Adipose tissue (tissue), 3 donors: ENCODE data around the gene ADAD2. TPM values are rescaled to one million over a fixed set of nuclear protein-coding genes. Genes with fewer than 3 reads are reported as not detected.

ENCODE experiments used
- H3K27ac ChIP-seq: one replicate; pipeline ENCODE4 v1.5.1; 2013; ENCODE audit warnings: low read depth, low read length
- WGBS, 3 donors: extraction: QIAGEN DNeasy Blood & Tissue Kit; methylation state at CpG; one replicate each; pipeline ENCODE4 v1.1.7; 2013; 5-methylcytosine and 5-hydroxymethylcytosine counted together
- polyA plus RNA-seq, 3 donors: library from polyadenylated mRNA; stranded (reverse); fragments of 200-250 nt; gene quantifications; one replicate each; pipeline ENCODE4 v1.2.3, GENCODE V29; 2013
- donor health status: healthy with polysubstance abuse.
- donor health status: Bipolar disorder and iron deficiency.
- donor health status: healthy.

ADAD2 gene
- polyA plus RNA-seq, 3 donors = 0.15 to 14.4 (median 0.76) TPM

GRCh38 chr16:84174396-84174795 is 16.6 kb upstream of the ADAD2 start:
- 63 to 81% (median 77%) methylated on average over 11 of the region's 11 CpGs for WGBS, 3 donors

DNA sequence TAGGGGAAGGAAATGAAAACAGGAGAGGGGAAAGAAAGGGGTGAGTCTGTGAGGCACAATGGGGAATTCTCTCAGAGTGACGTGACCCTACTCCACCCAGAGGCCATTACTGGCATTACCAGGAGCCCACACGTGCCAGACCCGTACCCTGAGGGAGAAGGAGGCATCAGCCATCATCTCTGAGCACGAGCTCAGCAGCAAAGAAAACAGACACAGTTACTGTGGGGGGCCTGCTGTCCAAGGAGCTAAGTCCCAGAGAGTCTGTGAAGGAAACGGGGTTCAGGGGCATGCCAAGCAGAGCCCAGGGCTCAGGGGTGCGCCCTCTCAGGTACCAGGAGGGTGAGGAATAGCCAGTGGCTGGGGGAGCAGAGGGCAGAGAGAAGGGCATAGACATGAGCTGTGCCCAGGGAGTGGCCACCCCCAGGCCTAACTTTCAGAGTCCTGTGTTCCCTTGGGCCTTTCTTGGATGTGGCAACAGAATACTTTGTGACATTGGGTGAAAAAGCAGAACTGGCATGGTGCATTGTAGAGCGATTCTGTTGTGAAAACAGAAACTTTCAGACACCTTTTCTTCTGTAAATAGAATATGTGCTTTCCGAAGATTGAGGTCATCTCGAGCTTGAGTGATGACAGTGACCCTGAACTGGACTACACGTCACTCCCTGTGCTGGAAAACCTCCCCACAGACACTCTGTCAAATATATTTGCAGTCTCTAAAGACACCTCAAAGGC is 15.4 kb upstream of the ADAD2 start:
- WGBS, 3 donors = 29 to 51% (median 34%) methylated on average over 10 of the region's 10 CpGs
- H3K27ac ChIP-seq = no peak overlapping the region

More at GRCh38 chr16:84174396-84174795, 16.6 kb upstream of the ADAD2 start:
- H3K27ac ChIP-seq = no peak overlapping the region

- H3K27ac ChIP-seq = no peak overlapping the region
- 61 to 63% (median 62%) methylated on average over 18 of the region's 18 CpGs for WGBS, 3 donors
Observed at GRCh38 chr16:84176192-84177053, 14.5 kb upstream of the ADAD2 start.

DNA sequence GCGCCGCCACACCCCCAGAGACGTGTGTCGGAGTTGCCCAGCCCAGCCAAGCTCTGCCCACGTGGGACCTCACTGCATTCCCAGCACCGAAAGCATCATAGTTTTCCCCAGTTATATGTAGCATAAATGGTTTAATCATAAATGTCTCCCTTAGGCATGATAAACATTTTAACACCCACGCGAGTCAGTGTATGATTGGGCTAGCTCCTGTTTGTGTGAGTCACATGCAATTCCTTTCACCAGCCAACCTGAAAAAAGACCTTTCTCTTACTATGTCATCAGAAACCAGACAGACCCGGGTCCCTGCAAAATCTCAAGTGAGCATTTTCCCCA is 13.2 kb upstream of the ADAD2 start:
- H3K27ac ChIP-seq = no peak overlapping the region
- WGBS, 3 donors = 50 to 66% (median 56%) methylated on average over 9 of the region's 9 CpGs

GRCh38 chr16:84178146-84178765 is 12.7 kb upstream of the ADAD2 start:
- WGBS, 3 donors = 76 to 88% (median 87%) methylated on average over 15 of the region's 15 CpGs
- no peak overlapping the region for H3K27ac ChIP-seq

DNA sequence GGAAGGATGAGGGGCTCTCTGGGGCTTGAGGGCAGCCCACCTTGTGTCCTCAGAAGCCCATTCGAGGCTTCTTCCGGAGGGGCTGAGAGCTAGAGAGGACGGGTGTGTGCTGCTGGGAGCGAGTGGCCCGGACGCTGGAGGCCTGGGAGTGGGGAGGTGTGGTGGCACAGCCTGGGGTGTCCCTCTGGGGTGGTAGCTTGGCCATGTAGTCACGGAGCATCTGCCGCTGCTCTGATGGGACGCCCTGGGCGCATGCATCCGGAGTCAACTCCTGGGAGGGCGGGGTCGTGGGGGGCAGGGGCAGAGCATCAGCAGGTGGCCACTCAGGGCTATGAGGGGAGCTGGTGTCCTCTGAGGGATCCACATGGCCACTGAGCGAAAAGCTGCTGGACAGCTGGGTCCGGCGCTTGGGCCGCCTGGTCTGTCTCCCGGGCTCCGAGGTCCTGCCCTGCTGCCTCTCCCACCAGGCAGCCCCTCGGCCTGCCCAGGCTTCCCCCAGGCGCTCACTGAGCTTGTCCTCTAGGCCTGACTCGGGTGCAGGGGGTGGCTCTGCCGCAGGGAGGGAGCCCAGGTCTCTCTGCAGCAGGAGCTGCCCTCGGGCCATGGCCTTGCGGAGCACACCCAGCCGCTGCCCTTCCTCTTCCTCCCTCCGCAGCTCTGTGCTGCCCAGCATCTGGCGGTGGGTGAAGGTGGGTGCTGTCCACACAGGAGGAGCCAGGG is 11.9 kb upstream of the ADAD2 start:
- H3K27ac ChIP-seq = no peak overlapping the region
- WGBS, 3 donors = 90 to 92% (median 91%) methylated on average over 21 to 28 of the region's 28 CpGs

GRCh38 chr16:84179612-84180320 is 11.2 kb upstream of the ADAD2 start:
- WGBS, 3 donors = 88 to 89% (median 89%) methylated on average over 29 to 33 of the region's 33 CpGs
- no peak overlapping the region for H3K27ac ChIP-seq

GRCh38 chr16:84180519-84181140 is 10.3 kb upstream of the ADAD2 start:
- 79 to 89% (median 83%) methylated on average over 21 of the region's 21 CpGs for WGBS, 3 donors
- H3K27ac ChIP-seq = no peak overlapping the region

GRCh38 chr16:84181144-84181915 is 9.6 kb upstream of the ADAD2 start:
- no peak overlapping the region for H3K27ac ChIP-seq
- 90 to 95% (median 94%) methylated on average over 40 to 41 of the region's 41 CpGs for WGBS, 3 donors

DNA sequence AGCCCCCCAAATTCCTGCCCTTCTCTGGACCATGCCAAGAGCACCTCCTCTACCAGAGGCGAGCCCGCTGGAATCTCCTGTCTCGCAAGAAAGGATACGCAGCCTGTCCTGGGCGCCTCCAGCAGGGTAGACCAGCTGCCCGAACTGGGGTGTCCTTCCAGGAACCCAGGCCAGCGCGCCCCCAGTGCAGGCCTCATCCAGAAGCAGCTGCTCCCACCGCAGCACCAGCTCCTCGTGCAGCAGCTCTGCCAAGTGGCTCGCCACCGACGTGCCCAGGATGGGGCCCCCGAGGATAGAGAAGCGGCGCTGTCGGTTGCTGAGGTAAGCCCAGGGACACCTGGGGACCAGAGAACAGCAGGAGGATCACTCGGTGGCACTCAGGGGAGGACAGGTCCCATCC is 8.9 kb upstream of the ADAD2 start:
- 94 to 97% (median 96%) methylated on average over 18 of the region's 18 CpGs for WGBS, 3 donors
- no peak overlapping the region for H3K27ac ChIP-seq

- 94 to 95% (median 94%) methylated on average over 26 of the region's 26 CpGs for WGBS, 3 donors
- H3K27ac ChIP-seq = no peak overlapping the region
Observed at GRCh38 chr16:84182680-84183571, 8.0 kb upstream of the ADAD2 start.

- WGBS, 3 donors = 84 to 93% (median 86%) methylated on average over 5 of the region's 5 CpGs
- H3K27ac ChIP-seq = no peak overlapping the region
Observed at GRCh38 chr16:84183572-84183875, 7.4 kb upstream of the ADAD2 start.

DNA sequence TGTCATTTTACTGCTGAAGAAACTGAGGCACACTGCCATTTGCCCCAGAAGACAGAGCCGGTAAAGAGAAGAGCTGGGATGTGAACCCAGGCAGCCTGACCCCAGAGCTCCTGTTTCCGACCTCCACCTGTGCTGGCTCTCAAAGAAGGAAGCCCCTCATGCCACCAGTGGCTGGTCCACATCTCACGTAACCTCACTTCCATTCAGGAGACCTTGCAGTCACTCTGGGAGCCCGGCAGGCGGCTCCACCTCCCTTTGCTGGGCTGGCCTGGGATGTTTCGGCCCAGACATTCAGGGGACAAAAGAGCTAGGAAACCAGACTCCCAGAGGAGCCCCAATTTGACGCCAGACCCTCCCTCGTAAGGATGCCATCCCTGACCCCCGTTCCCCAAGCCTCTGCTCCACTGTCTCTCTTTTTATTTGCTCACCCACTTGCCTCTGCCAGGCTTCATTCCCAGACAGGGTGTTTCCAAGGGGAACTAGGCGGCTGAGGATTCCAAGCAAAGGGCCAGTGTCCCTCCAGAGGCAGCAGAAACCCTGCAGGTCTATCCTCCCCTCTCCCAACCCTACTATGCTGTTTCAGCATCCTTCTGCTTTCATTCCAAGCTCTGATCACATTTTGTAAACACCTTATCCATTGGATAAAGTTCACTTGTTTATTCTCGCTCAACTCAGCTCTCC is 6.9 kb upstream of the ADAD2 start:
- no peak overlapping the region for H3K27ac ChIP-seq
- 78 to 83% (median 80%) methylated on average over 11 of the region's 11 CpGs for WGBS, 3 donors

DNA sequence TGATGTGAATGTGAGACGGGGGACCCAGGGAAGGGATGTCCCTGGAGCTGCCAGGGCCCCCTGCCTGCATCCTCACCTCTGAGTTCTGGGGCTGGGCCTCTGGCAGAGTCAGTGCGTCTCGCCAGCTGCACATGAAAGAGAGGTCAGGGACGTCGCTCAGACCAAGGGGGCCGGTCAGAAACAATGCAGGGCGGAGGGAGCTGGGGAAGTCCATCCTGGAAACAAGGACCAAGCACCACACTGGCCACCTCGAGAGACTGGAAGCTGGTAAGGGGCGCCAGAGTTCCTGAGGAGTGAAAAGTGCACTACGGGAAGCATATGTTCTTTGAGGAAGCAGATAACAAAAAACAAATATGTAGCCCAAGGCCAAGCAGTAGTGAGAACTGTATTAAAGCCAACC is 6.2 kb upstream of the ADAD2 start:
- 34 to 76% (median 64%) methylated on average over 10 of the region's 10 CpGs for WGBS, 3 donors
- H3K27ac ChIP-seq = no peak overlapping the region

- WGBS, 3 donors = 2 to 3% (median 2%) methylated on average over 50 to 55 of the region's 55 CpGs
- no peak within 1 kb of the TSS for H3K27ac ChIP-seq
Observed at GRCh38 chr16:84186685-84187437, 4.1 kb upstream of the ADAD2 start, which contains the start of gene TAF1C. TSS of gene TAF1C (minus strand) at chr16:84187057. CDS start at chr16:84184988, 2,069 bp downstream.
